Stimulated activated CD8-positive, alpha-beta memory T cell treated with anti-CD3 and anti-CD28 coated beads, Interleukin-7, amount 100 ng/mL, for 24 hours (primary cell): Measurements from ENCODE around the gene TEP1.
"Not testable (repeated sequence)": the region's sequence is repeated elsewhere in the genome, so short reads cannot be mapped to it uniquely, and the experiment has no call there.

Source experiments
- DNase-seq: peaks from one replicate; pipeline ENCODE4 v3.0.0-alpha.2; 2020; ENCODE audit warnings: low read depth

TEP1 gene

DNA sequence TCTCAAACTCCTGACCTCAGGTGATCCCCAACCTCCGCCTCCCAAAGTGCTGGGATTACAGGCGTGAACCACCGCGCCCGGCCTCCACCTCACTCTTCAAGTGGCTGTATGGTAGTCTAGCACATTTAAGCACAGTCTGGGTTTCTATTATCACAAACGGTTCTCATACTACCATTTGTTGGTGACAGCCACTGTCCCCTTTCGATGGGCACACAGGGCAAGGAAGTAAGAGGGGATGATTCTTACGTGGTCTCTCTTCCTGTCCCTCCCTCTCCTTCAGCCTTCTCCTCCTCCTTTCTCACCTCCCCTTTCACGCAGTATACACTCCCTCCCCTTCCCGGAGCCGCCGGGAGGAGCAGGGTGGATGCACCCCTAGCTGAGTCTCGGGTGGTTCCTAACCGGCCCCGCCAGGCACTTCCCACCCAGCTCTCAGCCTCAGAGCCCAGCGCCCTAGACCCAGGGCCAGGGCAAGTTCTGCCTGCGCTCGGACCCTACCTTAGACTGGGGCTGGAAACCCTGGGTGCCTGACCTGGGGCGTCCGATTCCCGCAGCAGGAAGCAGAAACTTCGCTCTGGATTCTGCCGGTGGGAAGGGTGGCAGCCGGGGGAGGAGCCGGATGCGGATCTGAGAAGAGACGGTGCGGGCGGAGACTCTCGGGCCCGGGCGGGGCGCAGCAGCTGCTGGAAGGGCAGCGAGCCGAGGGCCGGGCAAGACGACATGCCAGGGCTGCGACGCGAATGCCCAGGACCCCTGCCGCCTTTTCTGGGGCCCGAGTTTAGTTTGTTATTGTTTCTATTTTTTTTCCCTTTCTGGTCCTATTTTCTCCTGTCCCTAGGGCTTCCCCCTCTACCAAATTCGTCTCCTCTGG is at the start of gene TEP1:
TEP1 (minus strand) TSS at position 626 of the 868 bp plus-strand sequence. CDS start 5,062 bp downstream, outside the sequence.
- peak; percentile 64 for DNase-seq

DNA sequence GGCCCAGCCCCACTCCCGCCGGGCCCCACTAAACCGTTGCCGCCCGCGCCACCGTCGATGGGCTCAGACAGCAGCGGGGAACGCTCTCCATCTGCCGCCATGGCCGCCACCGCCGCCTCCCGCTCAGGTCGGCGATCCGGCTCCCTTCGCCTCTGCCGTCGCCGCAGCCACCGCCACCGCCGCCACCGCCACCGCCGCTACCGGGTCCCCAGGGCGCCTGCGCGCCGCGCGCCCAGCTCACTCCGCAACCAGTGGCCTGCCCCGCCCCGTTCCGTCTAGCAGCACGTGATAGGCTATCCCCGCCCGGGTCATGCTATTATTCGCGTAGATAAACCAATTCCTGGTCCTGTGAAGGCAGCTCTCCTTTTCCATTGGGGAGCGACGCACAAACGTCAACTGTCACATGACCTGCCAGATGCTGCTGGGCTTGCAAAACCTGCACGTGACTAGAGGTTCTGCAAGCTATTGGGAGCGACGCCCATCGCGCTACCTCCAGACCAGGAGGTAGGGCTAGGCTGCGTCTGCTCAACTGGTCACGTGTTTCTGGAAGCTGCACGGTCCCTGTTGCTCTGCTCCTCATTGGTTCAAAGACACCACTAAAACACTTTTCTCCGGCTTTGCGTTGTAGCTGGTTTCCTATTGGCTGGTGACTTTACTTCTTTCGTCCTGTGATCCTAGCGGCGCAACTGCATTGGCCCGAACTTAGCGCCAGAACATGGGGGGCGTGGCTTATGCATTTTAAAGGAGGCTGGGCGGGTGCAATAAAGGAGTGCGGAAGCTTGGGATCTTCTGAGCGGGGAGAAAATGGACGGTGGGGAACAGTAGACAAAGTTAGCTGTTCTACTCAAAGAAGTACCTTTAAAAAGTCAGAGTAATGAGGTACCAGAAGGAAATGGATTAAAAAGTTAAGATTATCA is 48.2 kb upstream of the TEP1 start, which contains the start of gene PIP4P1:
PIP4P1 (minus strand) TSS at position 210 of the 917 bp plus-strand sequence; CDS start at position 101, 109 bp downstream.
- peak; percentile 97 for DNase-seq

DNA sequence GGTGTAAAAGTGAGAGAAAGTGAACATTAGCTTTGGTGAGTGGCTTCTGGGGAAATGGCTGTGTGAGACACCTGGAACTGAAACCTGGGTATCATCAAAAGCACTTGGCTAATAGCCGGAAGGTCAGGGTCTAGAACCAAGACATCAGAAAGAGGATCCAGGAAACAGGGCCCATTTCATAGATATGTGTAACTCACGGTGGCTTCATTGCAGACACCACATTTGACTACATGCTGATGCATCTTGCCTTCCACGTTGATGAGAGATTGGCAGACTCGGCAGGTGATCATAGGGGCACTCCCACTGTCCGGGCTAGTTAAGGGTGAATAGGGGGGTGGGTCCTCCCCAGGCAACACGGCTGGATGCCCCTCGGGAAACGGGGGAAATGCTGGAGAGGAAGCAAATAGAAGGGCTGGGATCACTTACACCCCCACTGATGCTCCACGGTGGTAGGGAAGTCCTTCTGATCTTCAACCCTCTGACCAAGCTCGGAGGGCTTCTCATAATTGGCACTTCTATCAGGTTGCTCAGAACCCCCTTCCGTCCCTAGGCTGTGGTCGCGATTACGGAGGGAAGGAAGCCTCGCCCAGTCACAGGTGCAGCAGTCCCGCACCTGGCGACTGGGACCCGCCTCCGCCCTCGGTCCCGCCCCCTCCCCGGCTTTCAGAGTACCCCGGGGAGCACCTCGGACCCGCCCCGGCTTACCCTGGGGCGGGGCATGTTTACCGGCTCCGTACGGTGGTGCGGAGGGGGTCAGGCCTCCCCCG is 47.3 kb upstream of the TEP1 start:
- DNase-seq: no peak

DNA sequence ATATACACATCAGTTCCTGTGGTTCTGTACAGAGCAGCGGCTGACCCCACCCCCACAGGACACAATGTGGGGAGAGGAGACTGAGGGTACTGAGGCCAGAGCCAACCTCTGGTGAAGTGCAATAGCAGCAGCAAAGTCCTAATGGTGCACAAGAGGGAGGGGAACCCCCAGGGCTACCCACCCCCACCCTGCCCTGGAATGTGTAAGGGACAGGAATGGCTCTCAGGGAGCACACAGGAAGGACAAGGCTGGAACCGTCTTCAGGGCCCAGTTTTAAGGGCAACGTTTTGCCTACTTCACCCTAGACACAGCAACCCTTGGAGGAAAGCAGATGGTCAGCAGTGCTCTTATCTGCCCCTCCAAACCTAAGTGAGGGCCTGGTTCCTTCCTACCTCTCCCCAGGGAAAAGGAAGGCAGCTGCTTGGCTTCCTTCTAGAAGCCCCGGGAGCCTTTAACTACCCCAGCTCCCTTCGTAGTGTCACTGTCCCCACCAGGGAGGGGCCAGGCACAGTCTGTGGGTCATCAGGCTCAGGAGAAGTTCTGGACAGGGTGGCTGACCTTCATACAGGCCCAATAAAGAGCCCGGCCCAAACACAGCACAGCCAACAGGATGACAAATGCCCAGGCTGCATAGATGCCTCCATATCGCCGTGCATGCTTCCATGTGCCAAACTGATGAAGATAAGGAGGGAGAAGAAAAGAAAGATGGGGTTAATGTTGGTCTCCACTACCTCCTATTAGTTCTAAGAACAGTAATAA is 44.9 kb upstream of the TEP1 start:
- no peak for DNase-seq

DNA sequence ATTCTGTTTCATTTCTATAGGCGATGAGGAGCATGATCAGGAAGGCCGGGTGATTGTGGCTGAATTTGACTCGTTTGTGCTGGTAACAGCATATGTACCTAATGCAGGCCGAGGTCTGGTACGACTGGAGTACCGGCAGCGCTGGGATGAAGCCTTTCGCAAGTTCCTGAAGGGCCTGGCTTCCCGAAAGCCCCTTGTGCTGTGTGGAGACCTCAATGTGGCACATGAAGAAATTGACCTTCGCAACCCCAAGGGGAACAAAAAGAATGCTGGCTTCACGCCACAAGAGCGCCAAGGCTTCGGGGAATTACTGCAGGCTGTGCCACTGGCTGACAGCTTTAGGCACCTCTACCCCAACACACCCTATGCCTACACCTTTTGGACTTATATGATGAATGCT is 43.7 kb upstream of the TEP1 start:
- no peak for DNase-seq

DNA sequence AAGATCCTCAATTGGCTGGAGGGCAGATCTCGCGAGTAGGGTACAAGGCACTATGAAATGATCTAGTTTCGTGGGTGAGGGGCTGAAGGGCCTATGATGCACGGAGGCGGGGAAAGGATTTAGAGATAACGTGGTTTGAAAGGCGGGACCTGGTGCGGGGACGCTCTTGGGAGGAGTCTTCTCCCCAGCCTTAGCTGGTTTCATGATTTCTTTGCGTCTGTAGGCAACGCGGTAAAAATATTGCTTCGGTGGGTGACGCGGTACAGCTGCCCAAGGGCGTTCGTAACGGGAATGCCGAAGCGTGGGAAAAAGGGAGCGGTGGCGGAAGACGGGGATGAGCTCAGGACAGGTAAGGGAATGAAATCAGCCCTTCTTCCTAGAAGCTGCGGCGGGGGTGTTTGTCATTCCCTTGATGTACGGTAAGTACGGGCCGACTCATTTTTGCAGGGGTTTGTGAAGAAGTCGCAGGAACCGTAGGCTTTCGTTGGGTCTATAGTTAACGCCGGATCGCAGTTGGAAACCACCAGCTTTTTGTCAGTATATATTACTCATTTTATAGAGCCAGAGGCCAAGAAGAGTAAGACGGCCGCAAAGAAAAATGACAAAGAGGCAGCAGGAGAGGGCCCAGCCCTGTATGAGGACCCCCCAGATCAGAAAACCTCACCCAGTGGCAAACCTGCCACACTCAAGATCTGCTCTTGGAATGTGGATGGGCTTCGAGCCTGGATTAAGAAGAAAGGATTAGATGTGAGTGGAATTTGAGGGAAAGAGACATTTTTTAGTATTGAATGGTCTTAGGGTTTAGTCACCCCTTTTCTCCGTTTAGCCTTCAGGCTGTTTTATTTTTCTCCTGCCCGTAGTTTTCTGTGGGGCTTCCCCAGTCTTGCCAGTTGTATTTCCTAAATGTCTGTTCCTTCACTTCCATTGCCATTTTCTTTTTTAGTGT is 42.3 kb upstream of the TEP1 start:
- DNase-seq: peak; percentile 53

DNA sequence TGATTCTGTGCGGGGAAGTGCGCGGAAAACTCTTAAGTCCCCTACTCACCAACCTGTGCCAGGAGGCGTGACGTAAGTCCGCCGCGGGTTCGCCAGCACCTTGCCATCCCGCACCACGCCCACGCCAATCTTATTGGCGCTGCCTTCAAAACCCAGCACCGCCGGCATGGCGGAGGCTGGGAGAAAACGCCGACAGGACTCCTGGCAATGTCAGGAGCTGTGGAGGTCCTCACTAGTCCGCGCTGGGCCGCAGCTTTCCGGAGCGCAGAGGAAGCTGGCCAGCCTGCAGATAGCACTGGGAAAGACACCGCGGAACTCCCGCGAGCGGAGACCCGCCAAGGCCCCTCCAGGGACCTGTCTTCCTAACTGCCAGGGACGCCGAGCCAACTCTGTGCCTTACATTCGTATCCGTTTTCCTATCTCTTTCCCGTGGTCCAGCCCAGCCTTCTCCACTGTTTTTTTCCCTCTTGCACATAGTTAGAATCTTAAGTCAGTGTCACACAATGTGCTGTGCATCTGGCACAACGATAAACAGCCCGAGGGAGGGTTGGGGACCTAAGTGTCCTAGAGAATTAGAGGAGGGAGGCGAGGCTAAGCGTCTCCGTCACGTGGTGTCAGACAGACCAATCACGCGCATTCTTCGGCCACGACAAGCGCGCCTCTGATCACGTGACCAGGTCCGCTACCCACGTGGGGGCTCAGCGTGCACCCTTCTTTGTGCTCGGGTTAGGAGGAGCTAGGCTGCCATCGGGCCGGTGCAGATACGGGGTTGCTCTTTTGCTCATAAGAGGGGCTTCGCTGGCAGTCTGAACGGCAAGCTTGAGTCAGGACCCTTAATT is 41.4 kb upstream of the TEP1 start, which contains the start of the genes APEX1 and OSGEP:
APEX1 (plus strand) TSS at position 711 of the 839 bp plus-strand sequence. CDS start 420 bp downstream, outside the sequence.
OSGEP (minus strand) TSS at position 297 of the 839 bp plus-strand sequence; CDS start at position 168, 129 bp downstream.
- peak; percentile 94 for DNase-seq

DNA sequence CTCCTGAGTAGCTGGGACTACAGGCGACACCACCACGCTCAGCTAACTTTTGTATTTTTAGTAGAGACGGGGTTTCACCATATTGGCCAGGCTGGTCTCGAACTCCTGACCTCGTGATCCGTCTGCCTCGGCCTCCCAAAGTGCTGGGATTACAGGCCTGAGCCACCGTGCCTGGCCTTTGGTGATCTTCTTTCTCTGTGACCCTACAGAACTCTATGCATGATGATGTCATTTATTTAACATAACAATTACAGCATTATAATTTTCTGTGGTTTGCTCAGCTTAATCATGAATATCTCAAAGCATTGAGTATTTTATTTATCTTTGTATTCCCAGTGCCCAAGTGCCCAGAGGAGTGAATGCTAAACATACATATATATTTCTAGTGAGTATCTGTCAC is 39.5 kb upstream of the TEP1 start:
- not testable (repeated sequence) for DNase-seq

DNA sequence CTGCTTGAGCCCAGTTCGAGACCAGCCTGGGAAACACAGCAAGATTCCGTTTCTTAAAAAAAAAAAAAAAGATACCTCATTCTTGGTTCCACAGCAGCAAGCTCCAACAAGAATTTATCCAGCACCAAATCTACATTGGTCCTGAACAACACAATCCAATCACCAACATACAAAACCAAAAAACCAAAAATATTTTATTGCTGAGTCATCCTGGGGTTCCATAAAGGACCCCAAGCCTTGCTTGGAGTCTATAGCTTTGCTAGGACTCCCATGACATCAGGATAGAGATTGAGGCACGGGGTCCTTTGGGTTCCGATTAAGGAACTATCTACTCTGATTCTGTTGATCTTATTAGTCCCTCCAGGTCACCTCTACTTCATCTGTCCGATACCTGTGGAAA is 33.6 kb upstream of the TEP1 start:
- DNase-seq: no peak

DNA sequence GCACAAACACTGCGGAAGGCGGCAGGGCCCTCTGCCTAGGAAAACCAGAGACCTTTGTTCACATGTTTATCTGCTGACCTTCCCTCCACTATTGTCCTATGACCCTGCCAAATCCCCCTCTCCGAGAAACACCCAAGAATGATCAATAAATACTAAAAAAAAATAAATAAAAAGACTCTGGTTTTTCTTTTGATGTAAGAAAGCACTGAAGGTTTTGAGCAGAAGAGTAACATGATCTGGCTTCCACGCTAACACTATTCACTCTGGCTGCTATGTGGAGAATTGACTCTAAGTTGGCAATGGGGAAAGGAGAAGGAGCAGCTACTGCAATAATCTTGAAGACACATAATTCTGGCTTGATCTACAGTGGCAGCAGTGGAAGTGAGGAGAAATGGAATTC is 30.3 kb upstream of the TEP1 start:
- DNase-seq: not testable (repeated sequence)

DNA sequence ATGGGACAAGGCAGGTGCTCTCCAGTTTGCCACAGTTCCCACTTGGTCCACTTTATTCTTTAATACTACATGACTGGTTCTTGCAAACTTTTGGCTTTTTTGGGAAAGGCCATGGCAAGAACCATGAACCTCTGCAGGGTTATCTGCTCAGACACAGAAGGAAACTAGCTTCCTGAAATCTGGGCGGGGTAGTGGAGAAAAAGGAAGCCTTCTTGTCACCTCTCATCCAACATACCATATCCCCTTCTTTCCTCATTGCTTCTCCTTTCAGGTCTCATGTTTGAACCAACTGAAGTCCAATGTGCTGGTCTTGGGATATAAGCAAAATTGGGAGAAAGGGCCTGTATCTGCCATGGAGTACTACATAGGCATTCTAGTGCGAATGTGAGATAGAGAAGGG is 28.2 kb upstream of the TEP1 start:
- DNase-seq: no peak

DNA sequence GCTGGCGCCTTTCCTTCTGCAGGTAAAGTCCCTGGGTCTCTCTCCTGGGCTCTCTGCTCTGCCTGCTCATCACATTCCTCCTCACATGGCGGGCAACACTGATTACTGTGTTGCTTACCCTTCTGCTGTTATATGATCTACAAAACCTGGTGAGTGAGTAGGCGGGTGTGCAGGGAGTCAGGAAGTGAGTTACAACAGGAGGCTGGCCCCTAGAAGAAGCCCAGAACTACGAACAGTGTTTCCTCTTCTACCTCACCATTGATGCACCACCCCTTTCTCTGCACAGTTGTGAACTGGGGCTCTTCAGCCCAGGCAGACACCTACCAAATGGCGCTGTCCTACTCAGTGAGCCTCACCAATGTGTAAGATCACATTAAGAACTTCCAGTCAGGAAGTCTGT is 27.6 kb upstream of the TEP1 start:
- DNase-seq: no peak

DNA sequence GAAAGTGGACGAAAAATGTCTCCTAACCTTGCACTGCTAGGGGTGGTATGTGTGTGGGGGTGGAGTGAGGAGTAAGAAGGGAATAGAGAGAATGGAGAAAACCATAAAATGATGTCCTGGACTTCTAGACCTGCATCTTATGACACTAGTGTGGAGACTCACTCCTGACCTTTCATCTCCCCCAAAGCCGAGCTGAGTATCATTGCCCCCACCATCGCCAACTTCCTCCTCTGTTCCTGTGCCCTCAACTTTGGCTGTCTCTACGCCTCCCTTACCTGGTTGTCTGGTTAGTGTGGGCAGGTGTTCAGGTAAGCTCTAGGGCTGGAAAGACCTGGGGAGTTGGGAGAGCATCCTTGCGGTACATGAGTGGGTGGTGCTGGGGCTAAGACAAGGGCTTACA is 27.2 kb upstream of the TEP1 start:
- no peak for DNase-seq

DNA sequence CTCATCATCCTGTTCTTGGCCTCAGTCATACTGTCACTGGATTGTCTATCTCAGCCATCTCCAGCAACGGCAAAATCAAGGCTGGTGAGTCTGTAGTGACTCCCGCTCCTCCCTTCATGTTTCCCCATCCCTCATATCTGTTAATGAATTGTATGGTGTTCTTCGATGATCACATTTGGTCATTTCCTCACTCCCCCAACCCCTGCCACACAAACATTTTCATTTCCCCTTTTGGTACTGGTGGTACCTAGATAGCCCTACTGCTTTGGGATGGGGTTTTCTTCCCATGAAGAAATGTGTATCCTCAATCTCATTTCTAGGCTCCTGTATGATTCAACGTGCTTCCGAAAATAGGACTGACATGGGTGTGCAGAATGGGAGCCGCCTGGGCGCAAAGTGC is 25.4 kb upstream of the TEP1 start:
- DNase-seq: no peak

DNA sequence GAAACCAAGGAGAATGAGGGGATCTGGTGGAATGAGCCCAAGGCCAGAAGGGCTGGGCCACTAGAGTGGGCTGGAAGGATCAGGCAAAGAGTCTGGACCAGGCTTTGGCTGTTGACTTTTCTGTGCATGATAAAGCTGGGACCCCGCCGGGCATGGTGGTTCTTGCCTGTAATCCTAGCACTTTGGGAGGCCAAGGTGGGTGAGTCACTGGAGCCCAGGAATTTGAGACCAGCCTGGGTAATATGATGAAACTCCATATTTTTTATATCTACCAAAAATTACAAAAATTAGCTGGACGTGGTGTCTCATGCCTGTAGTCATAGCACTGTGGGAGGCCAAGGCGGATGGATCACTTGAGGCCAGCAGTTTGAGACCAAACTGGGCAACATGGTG is 23.1 kb upstream of the TEP1 start:
- DNase-seq: no peak

DNA sequence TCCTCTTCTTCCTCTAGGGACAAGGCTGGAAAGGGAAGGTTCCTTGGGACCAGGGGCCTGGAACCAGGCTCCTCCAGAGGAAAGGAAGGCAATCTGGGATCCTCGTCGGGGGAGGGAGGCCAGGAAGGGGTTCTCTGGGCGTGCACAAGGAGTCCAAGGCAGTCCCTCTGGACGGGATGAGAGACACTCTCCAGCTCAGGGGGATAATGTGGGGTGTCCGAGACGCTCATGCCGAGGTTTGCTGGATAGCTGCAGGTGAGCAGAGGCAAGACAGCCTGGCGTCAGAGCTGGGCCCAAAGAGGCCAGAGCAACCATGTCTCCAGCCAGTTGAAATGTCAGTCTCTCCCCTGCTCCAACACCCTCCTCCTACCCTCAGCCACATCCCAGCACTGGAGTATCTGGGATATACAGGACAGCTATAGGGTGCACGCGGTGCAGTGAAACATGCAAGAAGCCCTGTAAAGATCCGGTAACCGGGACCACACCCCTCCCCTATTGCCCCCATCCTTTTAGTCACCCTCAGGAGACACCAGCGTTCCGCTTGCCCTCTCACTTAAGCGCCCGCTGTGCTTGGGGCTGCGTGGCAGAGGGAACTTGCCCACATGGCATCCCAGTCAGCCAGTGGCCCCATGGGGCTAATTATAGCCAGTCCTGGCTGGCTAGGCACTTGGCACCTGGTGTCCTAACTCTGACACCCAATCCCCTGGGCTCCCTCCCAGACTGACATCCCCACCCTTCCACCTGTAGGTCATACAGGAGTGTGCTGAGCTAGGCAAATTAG is 22.5 kb upstream of the TEP1 start, which contains the start of gene KLHL33:
KLHL33 (minus strand) TSS at position 585 of the 781 bp plus-strand sequence; CDS start at position 230, 355 bp downstream.
- DNase-seq: no peak

DNA sequence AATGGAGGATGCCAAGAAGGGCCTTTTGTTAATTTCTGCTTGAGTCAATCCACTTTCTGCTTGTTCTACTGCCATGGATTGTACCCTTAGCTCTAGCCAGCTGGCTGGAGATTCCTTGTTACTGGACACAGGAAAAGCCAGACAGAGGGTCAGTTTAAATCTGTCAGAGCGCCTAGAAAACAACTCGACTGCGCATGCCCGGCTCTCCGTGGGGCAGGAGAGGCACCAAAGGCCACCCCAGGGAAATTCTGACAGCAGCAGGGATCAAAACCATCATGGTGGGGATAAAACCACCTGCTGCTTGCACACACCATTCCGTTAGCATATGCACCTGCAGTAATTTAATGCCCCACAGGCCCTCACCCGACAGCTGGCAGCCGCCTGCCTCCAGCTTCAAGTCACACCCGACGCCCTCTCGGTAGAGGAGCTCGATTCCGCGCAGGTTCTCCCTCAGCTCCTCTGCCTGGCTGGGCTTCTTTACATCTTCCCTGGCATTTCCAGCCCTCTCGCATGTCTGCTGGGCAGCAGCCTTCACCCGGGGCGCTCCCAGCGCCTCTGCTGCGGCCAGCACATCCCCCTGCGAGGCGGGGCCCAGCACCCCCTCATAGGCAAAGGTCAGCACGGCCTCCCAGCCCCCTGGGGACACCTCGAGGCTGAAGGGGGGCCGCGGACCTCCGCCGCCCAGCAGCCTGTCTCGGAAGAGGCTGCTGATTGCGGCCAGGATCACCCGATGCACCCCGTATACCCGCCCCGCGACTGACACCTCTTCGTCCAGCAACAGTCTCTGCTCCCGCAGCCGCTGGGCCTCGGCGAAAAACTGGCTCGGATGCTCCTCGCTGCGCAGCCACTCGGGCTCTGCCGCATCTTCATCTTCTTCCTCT is 21.6 kb upstream of the TEP1 start:
- no peak for DNase-seq
